NCI-H1694 (cell line): ENCODE data around the gene BDH1.
"Not testable (repeated sequence)": the region's sequence is repeated elsewhere in the genome, so short reads cannot be mapped to it uniquely, and the experiment has no call there.

ENCODE experiments used
- DNase-seq: peaks from one replicate; lab custom pipeline; 2025; lab: John Stamatoyannopoulos, UW

Gene BDH1

DNA sequence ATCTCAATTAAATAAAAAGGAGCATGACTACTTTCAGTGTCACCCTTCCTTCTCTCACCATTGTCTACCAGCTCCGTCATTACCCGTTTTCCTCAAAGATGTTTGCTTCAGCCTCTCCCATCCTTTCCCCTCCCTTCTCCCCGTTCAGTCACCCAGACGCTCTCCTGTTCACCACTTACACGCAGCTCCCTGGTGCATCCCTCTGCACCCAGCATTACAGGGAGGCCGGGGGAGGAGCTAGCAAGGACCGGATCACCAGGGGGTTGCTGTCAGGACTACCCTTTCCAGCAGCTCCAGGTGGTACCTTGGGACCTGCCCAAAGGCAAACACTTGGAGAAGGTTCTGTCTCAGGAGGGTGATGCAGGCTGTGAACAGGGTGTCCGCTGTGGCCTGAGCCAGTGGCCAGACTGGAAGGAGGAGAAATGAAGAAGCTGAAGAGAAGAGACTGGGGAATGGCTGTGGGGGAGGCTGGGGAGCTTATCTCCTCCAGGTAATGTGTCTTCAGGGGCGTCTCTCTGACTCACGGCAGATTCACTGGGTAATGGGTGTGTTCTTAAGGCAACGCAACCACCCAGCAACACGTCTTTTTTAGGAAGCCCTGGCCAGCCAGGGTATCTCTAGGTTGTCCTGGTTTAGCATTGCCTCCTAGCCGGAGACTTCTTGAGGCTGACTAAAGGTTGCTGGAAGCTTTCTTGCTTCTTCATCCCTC lies 21.8 kb upstream of the BDH1 start:
- no peak for DNase-seq

DNA sequence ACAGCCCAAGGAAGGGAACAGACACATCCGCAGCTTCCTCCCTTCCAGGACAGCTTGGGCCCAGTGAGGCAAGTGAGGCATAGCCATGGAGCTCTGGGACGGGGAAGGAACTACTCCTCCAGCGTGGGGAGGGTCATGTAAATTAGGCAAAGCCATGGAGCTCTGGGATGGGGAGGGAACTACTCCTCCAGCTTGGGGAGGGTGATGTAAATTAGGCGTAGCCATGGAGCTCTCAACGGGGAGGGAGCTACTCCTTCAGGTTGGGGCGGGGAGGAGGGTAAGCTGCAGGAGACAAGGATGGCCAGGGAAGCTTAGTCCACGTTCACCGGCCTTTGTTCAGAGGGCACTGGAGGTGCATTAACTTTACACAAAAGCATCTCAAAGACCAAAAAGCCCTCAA lies 21.1 kb upstream of the BDH1 start:
- no peak for DNase-seq

DNA sequence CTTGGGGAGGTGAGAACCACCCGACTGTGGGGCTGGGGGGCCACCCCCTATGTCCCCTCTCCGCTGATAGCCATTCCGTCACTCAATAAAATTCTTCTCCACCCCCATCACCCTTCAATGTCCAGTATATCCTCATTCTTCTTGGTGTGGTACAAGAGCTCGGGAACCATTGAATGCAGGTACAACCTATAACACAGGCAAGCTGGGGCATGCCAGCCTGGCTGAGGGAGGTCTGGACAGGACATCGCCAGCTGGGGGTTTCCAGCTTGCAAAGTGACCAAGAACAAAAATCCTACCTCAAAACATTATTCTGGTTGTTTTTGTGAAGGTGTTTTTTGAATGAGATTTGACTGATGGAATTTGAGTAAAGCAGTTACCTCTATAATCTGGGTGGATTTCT lies 19.6 kb upstream of the BDH1 start:
- no peak for DNase-seq

DNA sequence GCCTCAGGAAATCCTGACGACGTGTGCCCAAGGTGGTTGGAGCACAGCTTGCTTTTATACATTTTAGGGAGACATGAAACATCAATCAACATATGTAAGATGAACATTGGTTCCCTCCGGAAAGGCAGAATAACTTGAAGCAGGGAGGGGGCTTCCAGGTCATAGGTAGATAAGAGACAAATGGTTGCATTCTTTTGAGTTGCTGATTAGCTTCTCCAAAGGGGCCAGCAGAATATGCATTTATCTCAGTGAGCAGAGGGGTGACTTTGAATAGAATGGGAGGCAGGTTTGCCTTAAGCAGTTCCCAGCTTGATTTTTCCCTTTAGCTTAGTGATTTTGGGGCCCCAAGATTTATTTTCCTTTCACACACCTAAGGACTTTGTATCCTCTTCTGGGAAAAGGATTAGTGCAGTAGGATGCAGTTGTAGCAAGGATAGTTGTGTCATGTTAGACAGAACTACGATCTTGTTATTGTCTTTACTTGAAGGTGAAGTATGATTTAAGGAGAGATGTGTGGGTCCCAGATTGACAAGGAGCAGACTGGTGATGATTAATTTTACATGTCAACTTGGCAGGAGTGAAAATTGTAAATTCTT lies 18.7 kb upstream of the BDH1 start:
- not testable (repeated sequence) for DNase-seq

DNA sequence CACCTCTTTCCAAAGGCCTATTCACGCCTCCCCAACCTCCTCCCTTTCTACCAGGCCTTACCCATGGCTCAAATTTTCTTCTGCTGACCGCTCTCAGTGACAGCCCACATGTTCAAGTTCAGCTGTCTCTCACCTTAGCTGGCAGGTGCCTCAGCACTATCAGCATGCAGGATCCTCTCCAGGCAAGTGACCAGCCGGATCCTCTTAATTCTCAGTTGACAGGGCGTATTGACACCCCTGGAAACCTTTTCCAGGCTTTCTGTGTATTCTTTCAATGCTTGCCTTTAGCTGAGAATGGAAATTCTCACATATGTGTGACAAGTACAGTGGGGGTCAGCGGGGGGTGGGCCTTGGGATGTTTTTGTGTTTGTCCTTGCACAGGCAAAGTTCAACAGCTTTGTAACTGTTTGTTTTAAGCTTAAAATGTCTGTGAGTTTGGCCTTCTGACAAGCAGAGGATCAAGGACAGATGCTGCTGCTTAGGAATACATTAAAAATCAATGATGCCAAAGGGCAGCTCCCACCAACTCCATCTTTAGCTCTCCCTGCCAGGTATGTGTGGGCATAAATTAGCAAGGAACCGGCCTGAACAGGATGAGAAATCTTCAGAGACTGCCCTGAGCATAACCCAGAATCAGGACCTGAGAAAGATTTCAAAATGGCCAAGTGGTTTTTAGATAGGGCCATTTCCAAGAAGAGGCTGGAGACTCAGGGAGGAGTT lies 17.4 kb upstream of the BDH1 start:
- no peak for DNase-seq

DNA sequence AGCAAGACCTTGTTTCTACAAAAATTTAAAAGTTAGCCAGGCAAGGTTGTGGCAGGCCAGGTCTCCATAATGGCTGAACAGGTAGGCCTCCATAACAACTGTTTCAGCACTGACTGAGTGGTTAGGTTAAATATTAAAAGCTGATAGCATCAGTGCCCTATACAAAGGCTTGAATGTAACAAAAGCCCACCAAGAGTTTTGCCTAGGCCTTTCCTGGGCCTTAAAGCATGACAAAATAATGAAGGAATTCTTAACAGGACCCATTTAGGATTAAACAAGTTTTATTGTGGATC lies 16.1 kb upstream of the BDH1 start:
- not testable (repeated sequence) for DNase-seq

DNA sequence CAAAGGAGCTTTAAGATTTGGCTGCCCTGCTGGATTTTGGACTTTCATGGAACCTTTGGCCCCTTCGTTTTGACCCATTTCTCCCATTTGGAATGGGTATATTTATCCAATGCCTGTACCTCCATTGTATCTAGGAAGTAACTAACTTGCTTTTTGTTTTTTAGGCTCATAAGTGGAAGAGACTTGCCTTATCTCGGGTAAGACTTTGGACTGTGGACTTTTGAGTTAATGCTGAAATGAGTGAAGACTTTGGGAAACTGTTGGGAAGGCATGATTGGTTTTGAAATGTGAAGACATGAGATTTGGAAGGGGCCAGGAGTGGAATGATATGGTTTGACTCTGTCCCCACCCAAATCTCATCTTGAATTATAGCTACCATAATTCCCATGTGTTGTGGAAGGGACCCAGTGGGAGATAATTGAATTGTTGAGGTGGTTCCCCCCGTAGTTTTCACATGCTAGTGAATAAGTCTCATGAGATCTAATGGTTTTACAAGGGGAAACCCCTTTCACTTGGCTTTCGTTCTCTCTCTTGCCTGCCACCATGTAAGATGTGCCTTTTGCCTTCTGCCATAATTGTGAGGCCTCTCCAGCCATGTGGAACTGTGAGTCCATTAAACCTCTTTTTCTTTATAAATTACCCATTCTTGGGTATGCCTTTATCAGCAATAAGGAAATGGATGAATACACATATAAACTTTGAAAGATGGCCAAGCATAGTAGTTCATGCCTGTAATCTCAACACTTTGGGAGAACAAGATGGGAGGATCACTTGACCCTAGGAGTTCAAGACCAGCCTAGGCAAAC lies 15.5 kb upstream of the BDH1 start:
- DNase-seq, result not testable (repeated sequence)

DNA sequence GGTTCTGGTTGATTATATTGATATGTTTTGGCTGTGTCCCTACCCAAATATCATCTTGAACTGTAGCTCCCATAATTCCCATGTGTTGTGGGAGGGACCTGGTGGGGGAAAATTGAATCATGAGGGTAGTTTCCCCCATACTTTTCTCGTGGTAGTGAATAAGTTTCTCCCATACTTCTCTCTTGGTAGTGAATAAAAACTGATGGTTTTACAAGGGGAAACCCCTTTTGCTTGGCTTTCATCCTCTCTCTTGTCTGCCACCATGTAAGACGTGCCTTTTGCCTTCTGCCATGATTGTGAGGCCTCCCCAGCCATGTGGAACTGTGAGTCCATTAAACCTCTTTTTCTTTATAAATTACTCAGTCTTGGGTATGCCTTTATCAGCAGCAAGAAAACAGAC lies 13.7 kb upstream of the BDH1 start:
- DNase-seq, result not testable (repeated sequence)

DNA sequence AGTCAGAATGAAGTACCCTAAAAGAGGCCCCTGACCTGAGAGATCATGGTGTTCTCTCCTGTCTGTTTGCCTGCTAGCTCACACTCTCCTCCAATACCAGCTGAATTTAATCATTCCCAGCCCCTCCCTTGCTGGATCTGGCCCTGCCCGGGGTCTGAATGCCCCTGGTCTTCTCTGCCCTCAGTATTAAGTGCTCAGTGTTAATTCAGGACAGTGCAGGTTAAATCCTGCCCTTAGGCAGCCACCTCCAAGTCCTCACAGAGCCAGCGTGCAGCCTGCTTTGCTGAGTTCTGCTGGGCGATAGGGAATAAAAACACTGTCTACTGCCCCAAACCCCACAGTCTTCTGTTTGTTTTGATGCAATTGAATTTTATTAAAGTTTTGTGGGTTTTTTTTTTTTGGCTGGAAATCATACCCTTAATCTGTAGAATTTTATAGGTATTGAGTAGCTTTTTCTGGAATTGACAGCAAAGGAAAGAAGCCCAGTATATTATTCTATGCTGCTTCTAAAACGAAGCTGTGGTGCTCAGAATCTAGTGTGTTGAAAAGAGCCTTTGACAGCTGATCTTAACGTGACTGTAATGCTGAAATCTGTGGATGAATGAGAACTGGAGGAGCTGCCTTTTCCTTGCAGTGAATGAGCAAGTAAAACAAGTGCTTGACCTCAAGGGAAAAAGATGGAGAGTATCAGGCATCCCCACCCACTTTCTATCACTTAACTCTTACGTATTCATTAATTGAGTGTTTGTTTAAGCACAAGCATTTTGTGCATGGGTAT lies 12.3 kb upstream of the BDH1 start:
- DNase-seq, result no peak

DNA sequence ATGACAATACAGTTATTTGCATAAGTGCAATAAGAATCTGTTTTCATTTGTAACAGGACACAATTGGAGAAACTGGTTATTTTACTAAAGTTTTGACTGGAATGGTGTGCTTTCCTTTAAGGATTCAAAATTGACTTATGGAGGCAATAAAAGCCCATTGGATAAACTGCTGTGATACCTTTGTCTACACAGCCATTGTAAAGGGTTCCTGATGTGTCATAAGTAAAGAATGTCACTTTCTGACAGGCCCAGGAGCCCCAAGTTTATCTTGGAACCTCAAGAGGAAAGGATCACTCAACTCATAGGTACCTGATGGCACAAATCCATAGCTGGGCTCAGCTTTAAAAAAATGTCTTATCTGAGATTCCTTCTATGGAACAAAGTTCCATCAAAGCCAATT lies 10.4 kb upstream of the BDH1 start:
- DNase-seq, result not testable (repeated sequence)

DNA sequence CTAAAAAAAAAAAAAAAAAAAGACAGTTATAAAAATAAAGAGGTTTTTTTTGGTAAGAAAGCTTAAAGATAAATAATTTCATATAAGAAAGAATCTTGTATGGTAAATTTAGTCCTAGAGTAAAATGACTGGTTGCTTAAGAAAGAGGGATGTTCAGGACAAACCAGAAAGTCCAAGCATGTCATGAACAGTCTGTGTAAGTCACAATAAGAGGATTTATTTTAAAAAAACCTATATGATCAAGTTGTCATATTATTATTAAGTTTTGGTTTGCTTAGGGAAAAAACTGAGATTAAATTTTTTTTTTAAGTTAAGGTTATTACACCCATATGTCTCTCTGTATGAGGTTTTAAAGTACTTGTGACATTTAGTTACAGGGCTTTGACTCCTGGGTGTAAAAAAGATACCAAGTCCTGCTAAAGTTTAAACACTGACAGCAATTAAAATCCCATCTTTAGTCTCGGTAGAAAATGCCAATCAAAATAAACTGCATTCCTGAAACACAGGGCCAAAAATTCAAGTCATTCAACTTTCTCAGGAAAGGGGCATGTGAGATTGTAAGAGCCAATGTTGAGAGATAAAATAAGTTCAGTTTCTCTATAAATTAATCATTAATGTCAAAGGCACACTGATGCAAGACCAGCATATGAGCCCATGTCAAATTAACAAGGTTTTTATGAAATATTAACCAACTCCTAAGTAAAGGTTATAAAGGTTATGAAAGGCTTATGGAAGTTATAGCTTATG lies 8.5 kb upstream of the BDH1 start:
- no peak for DNase-seq

DNA sequence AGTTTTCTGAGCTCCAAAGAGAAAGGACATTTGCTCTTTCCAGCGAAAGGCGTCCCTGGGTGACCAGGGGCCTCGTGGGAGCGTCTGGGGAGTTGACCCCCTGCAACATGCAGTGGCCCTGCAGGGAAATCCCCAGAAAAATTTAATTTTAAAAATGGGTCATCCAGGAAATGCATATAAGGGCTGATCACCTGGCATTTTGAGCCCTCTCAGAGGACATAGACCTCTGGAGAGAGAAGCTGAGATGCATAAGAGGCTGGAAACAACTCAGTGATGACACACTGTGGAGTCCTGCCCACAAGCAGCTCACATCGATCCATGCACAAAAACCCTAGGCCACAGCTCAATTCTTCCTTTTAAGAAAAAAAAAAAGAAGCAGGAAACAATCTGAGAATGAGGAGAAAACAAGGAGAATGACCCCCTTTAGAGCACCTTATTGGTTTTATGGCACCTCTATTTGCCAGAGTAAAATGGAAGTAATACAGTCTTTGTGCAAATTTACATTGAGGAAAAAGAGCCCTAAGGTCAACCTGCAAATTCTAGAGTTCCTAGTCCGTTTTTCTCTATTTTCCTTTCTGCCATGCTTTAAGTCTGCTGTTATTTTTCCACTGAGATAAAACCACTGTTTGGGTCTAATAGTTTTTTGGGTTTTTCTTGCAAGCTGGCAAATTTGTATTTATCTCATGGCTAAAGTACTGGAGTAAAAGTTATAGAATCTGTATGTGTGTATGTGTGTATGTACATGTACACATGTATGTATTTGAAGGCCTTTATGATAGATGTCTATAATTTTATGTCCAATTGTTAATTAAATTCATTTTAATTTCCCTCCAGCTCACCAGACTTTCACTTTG lies 6.9 kb upstream of the BDH1 start:
- DNase-seq, result no peak

DNA sequence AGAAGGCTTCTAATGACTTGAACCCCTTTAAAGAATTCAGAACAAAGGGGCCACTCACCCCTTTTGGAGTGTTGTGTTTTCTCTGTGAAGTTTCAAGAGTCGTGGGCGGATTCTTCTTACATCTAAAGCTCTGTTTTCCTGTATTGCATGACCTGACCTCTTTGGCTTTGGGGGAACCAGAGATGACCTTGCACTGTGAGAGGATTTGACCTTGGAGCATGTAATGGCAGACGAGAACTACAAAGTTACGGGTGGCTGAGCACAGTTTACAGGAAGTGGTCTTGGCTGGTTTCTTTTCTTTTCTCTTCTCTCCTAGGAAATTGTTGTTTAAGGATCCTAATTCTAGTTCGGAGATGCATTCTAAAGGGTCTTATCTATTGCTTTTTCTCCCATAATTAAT lies 6.2 kb upstream of the BDH1 start:
- no peak for DNase-seq

DNA sequence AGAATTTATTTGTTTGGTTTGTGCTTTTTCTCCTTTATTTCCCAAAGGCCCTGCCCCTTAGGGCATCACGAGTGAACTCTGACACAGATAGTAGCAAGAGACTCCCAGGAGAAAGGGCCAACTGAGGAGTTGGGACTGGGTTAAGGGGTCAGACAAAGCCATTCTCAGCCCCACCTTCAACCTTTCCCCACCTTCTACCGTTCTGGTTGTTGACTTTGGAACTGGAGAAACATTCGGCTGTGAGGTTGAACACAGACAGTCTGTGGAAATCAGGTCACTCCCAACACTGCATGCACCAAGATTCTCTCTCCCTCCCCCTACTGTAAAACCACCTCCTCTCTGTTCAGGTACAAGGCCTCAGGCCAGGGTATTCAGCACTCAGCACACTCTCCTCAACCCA lies 3.9 kb upstream of the BDH1 start:
- no peak for DNase-seq

DNA sequence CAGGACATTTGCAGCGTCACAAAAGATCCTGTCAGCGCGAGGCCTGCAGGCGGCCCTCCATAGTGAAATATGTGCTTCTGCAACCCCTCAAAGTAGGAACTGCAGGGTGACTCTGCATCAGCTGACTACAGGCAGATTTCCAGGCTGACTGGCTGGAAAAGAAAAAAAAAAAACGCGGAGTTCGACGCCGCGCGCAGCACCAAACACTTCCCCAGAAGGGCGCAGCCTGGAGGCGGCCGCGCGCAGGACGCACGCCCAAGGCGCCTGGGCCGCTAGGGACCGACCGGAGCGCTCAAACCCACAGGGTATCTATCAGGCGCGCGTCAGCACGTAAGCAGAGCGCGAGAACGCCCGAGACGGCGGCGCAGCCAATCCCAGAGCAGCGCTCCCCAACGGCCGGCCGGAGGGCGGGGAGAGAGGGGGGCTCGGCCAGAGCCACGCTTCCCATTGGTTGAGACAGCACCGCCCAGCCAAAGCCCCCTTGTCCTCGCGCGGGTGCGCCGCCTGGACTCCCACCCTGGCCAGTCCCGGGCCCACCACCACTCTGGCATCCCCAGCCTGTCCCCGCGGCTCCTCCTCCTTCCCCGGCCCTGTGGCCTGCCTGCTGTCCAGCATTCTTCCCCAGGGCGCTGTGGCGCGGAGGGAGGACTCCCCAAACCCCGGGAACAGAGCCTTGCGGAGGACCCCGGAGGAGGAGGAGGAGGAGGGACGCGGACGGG lies 1.0 kb downstream of the BDH1 start:
- DNase-seq, result peak; percentile 94

DNA sequence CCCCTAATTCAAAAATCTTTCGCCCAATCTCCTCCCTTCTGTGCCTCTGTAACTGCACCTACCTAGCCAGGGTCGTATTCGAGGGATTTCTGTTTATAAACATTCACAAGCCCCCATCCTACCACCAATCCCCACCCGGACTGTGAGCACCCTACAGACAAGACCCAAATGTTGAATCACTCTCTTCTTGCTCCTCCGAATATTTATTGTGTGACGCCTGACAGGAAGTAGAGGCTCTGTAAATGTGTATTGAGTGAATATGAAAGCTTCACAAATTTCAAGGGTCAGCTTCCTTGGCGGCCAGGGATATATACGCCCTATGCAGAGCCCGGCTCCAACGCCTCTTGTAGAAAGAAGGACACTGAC lies 1.6 kb downstream of the BDH1 start:
- DNase-seq, result no peak

DNA sequence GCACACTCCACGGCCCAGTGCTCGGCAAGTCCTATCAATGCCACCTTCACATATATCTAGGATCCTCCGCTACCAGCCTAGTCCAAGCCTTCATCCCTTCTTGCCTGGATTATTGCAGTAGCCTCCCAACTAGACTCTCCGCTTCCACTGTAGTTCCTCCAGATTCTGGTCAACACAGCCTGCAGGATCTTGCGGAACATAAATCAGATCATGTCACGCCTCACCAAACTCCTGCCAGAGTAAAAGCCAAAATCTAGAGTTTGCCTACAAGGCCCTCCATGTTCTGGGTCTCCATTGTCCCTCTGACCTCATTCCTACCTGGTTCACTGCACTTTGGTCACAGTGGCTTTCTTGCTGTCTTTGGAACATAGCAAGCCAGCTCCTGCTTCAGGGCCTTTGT lies 3.6 kb downstream of the BDH1 start:
- DNase-seq, result no peak

DNA sequence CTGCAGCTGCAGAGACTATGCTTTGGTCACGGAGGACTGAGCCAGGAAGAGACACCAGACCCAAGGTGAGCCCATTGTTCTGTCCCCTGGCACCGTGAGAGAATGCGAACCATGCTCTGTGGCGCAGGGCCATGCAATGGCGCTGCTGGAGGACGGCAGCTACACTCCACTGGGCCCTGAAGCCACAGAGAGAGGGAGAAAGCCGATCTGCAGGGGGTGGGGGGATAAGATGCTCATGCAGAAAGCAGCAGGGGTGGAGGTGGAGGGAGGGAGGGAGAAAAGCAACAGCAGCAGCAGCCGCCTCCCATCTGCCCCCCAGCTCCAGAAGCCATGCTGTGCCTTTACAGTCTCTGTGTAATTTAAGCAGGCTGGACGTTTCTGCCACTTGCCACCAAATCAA lies 5.3 kb downstream of the BDH1 start:
- no peak for DNase-seq

DNA sequence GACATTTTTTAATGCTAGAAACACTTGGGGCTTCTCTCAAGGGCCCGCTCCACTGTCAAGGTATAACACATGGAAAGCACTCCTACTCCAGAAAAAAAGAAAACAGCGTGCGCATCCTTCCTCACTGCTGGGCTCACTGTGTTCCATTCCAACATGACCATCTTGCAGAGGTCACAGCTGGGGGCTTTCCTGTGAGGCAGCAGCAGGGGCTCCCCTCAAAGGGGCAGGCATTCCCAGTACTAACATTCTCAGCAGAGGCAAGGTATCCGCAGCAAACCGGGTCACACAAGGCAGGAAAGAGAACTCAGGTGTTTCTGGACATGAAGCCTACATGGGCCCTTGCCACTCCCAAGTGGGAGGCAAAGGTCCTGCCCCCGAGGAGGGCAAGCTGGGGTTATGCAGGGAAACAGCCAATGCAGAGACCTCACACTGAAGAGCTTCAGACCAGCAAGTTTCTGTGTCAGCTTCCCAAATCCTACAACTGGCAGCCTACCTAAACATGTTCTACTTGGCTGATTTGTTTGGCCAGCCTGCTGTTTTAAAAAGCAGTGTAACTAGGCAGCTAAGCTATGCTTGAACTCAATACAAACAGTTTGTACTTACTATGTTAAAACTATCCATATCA lies 6.4 kb downstream of the BDH1 start:
- DNase-seq, result no peak
